Measurements from ENCODE around the gene DGKI. TPM values are rescaled to one million over a fixed set of nuclear protein-coding genes. Genes with fewer than 3 reads are reported as not detected.

Gene DGKI
- total and polyA plus RNA-seq, 8 donors = under 0.01 to 5.1 (median 0.20) TPM; not detected in 3

GRCh38 chr7:137685433-137686164, 161.2 kb downstream of the DGKI start:
- TF ChIP-seq POLR2AphosphoS5 (IDR thresholded peaks at IDR 0.05) (no peak), EP300 (IDR thresholded peaks at IDR 0.05) (no peak), POLR2A (IDR thresholded peaks at IDR 0.05) (no peak)
- TF ChIP-seq, protein P1, sequence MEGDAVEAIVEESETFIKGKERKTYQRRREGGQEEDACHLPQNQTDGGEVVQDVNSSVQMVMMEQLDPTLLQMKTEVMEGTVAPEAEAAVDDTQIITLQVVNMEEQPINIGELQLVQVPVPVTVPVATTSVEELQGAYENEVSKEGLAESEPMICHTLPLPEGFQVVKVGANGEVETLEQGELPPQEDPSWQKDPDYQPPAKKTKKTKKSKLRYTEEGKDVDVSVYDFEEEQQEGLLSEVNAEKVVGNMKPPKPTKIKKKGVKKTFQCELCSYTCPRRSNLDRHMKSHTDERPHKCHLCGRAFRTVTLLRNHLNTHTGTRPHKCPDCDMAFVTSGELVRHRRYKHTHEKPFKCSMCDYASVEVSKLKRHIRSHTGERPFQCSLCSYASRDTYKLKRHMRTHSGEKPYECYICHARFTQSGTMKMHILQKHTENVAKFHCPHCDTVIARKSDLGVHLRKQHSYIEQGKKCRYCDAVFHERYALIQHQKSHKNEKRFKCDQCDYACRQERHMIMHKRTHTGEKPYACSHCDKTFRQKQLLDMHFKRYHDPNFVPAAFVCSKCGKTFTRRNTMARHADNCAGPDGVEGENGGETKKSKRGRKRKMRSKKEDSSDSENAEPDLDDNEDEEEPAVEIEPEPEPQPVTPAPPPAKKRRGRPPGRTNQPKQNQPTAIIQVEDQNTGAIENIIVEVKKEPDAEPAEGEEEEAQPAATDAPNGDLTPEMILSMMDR (IDR thresholded peaks at IDR 0.05) = no peak
- intact Hi-C loops (cut with DNase I; ENCODE audit: low total_unique reads) = no loop called here
- Histone ChIP-seq H3K36me3 (no peaks in the 10 kb centered on the region), H3K9me3 (no peaks in the 10 kb centered on the region), H3K4me1 (no peaks in the 10 kb centered on the region), H3K27ac (no peak overlapping the region), H3K4me3 (no peak overlapping the region), H3K27me3 (no peaks in the 10 kb centered on the region)
- WGBS, 5 donors = 50 to 59% (median 55%) methylated on average over 3 of the region's 3 CpGs
- DNase-seq = peak in 1 of 2 donors; percentile 19

DNA sequence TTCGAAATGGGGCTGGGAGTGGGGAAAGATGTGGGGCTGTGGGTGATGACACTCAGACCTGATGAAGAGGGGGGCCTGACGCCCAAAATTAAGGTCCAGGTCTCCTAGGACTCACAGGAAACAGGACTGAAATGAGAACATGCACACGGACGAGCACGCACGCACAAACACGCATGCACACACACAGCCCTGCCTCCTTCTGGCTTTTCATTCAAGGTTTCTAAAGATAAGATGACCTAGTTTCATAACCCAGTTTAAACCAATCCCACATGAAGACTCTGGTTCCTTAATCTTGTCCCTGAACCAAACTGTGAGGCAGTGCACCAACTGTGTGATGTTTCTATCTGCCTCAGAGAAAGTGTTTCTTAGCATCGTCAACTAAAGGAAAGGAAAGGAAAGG, 162.0 kb downstream of the DGKI start:
- Histone ChIP-seq H3K4me1 (no peaks in the 10 kb centered on the region), H3K9me3 (no peaks in the 10 kb centered on the region), H3K27me3 (no peaks in the 10 kb centered on the region), H3K27ac (no peak overlapping the region), H3K36me3 (no peaks in the 10 kb centered on the region), H3K4me3 (no peak overlapping the region)
- 82 to 88% (median 85%) methylated on average over 8 of the region's 8 CpGs for WGBS, 5 donors
- no peak for DNase-seq
- intact Hi-C loops (cut with DNase I; ENCODE audit: low total_unique reads) = no loop called here
- TF ChIP-seq POLR2A (IDR thresholded peaks at IDR 0.05) (no peak), EP300 (IDR thresholded peaks at IDR 0.05) (no peak), POLR2AphosphoS5 (IDR thresholded peaks at IDR 0.05) (no peak)
- TF ChIP-seq, protein P1 (IDR thresholded peaks at IDR 0.05) = no peak

DNA sequence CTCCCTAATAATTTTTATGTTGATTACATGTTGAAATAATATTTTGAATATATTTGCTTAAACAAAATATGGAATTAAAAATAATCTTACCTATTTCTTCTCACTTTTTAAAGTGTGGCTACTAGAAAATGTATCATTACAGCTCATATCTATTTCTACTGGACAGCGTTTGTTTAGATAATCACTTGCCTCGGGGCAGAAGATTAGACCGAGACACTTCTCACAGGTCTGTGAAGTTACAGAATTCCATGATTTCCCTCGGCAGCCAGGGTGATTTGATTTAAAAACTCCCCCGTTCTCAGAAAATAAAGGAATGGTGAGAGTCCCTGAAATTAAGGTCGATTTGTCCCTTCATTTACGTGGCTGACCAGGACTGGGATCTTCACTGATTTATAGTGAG, 162.5 kb downstream of the DGKI start:
- no peak for DNase-seq
- Histone ChIP-seq H3K4me3 (no peak overlapping the region), H3K9me3 (no peaks in the 10 kb centered on the region), H3K27me3 (no peaks in the 10 kb centered on the region), H3K4me1 (no peaks in the 10 kb centered on the region), H3K27ac (no peak overlapping the region), H3K36me3 (no peaks in the 10 kb centered on the region)
- TF ChIP-seq EP300 (IDR thresholded peaks at IDR 0.05) = no peak
- TF ChIP-seq POLR2A (IDR thresholded peaks at IDR 0.05) = no peak
- WGBS, 5 donors = 53 to 66% (median 63%) methylated on average over 7 of the region's 7 CpGs
- intact Hi-C loops (cut with DNase I; ENCODE audit: low total_unique reads) = no loop called here

- no peak for TF ChIP-seq POLR2A (IDR thresholded peaks at IDR 0.05)
- TF ChIP-seq, protein P1 (IDR thresholded peaks at IDR 0.05) = no peak
- no peak for TF ChIP-seq EP300 (IDR thresholded peaks at IDR 0.05)
- TF ChIP-seq POLR2AphosphoS5 (IDR thresholded peaks at IDR 0.05) = no peak
- no peaks in the 10 kb centered on the region for H3K27me3 ChIP-seq
- no peaks in the 10 kb centered on the region for H3K4me1 ChIP-seq
- intact Hi-C loops (cut with DNase I; ENCODE audit: low total_unique reads) = no loop called here
- DNase-seq = no peak
- H3K9me3 ChIP-seq = no peaks in the 10 kb centered on the region
- no peak overlapping the region for H3K27ac ChIP-seq
- no peaks in the 10 kb centered on the region for H3K36me3 ChIP-seq
- no peak overlapping the region for H3K4me3 ChIP-seq
Observed at GRCh38 chr7:137682596-137682995, 164.2 kb downstream of the DGKI start.

All from stomach (tissue), 9 donors.